CD4-positive, alpha-beta T cell treated with Interleukin-15 for 1 hour (primary cell): ENCODE results near the gene SLC35E1.

ENCODE experiments used
- DNase-seq: peaks from one replicate; pipeline ENCODE4 v3.0.0-alpha.2; 2020

SLC35E1 gene

GRCh38 chr19:16542045-16542909 is 29.9 kb downstream of the SLC35E1 start, which contains the start of gene CHERP:
Gene CHERP (minus strand): TSS chr19:16542437. CDS start chr19:16542378, 59 bp downstream.
- peak; percentile 94 for DNase-seq

- no peak for DNase-seq
Measured at GRCh38 chr19:16541526-16542044, 30.6 kb downstream of the SLC35E1 start.

GRCh38 chr19:16540948-16541347 is 31.3 kb downstream of the SLC35E1 start:
- no peak for DNase-seq

GRCh38 chr19:16537111-16537510 is 35.1 kb downstream of the SLC35E1 start:
- no peak for DNase-seq

- DNase-seq = no peak
Measured at GRCh38 chr19:16536130-16536529, 36.1 kb downstream of the SLC35E1 start.

- DNase-seq = no peak
Measured at GRCh38 chr19:16535381-16535780, 36.8 kb downstream of the SLC35E1 start.

- DNase-seq = no peak
Measured at GRCh38 chr19:16532440-16533234, 39.6 kb downstream of the SLC35E1 start.

- no peak for DNase-seq
Measured at GRCh38 chr19:16531380-16531669, 40.9 kb downstream of the SLC35E1 start.

GRCh38 chr19:16530540-16531379 is 41.5 kb downstream of the SLC35E1 start:
- no peak for DNase-seq

- no peak for DNase-seq
Measured at GRCh38 chr19:16529466-16530144, 42.6 kb downstream of the SLC35E1 start.

GRCh38 chr19:16527971-16528521 is 44.2 kb downstream of the SLC35E1 start:
- DNase-seq = peak; percentile 40

- no peak for DNase-seq
Measured at GRCh38 chr19:16527334-16527935, 44.8 kb downstream of the SLC35E1 start.

- no peak for DNase-seq
Measured at GRCh38 chr19:16525751-16526481, 46.3 kb downstream of the SLC35E1 start.

GRCh38 chr19:16524991-16525734 is 47.1 kb downstream of the SLC35E1 start:
- no peak for DNase-seq

GRCh38 chr19:16522559-16523377 is 49.4 kb downstream of the SLC35E1 start:
- no peak for DNase-seq

- no peak for DNase-seq
Measured at GRCh38 chr19:16521715-16522289, 50.4 kb downstream of the SLC35E1 start.

GRCh38 chr19:16520986-16521624 is 51.1 kb downstream of the SLC35E1 start:
- no peak for DNase-seq
